Measurements from ENCODE around the gene CIRBP.
"Not testable (repeated sequence)": the region's sequence is repeated elsewhere in the genome, so short reads cannot be mapped to it uniquely, and the experiment has no call there.

CIRBP gene

DNA sequence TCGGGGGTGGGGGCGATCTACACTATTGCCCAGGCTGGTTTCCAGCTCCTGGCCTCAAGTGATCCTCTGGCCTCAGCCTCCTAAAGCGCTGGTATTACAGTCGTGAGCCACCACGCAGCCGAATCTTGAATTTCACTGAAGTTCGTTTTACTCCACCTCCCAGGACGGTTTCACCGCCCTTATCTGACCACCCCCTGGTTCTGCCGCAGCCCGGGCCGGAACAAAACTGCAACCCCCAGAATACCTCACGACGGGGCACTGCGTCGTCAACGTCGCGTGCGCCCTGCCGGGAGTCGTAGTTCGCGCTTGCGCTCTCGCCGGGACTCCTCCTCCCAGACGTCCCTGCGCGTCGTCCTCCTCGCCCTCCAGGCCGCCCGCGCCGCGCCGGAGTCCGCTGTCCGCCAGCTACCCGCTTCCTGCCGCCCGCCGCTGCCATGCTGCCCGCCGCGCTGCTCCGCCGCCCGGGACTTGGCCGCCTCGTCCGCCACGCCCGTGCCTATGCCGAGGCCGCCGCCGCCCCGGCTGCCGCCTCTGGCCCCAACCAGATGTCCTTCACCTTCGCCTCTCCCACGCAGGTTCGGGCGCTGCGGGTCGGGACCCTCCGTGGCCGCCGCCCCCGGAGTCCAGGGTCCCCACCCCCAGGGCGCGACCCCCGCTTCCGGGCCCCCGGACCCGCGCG, 27.6 kb upstream of the CIRBP start, which contains the start of gene ATP5F1D:
TSS of gene ATP5F1D (plus strand) at position 335 of the 679 bp plus-strand sequence. CDS start at position 435, 100 bp downstream.
- DNase-seq (ENCODE audit: low read depth) = peak; percentile 92
- 0 out of 2 replicates have a peak, but pooled peaks have one; percentile 32 for TF ChIP-seq MYC (IDR thresholded peaks at IDR 0.05; ENCODE audit: low read depth, low read length)
- peak; percentile 45 for TF ChIP-seq POLR2A (IDR thresholded peaks at IDR 0.05; ENCODE audit: extremely low read depth, insufficient read length)
- TF ChIP-seq, protein P1, sequence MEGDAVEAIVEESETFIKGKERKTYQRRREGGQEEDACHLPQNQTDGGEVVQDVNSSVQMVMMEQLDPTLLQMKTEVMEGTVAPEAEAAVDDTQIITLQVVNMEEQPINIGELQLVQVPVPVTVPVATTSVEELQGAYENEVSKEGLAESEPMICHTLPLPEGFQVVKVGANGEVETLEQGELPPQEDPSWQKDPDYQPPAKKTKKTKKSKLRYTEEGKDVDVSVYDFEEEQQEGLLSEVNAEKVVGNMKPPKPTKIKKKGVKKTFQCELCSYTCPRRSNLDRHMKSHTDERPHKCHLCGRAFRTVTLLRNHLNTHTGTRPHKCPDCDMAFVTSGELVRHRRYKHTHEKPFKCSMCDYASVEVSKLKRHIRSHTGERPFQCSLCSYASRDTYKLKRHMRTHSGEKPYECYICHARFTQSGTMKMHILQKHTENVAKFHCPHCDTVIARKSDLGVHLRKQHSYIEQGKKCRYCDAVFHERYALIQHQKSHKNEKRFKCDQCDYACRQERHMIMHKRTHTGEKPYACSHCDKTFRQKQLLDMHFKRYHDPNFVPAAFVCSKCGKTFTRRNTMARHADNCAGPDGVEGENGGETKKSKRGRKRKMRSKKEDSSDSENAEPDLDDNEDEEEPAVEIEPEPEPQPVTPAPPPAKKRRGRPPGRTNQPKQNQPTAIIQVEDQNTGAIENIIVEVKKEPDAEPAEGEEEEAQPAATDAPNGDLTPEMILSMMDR (IDR thresholded peaks at IDR 0.05; ENCODE audit: low read depth, low read length) = no peak
- TF ChIP-seq, protein P2, sequence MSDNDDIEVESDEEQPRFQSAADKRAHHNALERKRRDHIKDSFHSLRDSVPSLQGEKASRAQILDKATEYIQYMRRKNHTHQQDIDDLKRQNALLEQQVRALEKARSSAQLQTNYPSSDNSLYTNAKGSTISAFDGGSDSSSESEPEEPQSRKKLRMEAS (IDR thresholded peaks at IDR 0.05; ENCODE audit: low read depth, low read length) = peak; percentile 11; the same call in 1 of the 2 replicates
- peak within 1 kb of the TSS; percentile 62 for H3K4me3 ChIP-seq (ENCODE audit: low read depth, low read length)

DNA sequence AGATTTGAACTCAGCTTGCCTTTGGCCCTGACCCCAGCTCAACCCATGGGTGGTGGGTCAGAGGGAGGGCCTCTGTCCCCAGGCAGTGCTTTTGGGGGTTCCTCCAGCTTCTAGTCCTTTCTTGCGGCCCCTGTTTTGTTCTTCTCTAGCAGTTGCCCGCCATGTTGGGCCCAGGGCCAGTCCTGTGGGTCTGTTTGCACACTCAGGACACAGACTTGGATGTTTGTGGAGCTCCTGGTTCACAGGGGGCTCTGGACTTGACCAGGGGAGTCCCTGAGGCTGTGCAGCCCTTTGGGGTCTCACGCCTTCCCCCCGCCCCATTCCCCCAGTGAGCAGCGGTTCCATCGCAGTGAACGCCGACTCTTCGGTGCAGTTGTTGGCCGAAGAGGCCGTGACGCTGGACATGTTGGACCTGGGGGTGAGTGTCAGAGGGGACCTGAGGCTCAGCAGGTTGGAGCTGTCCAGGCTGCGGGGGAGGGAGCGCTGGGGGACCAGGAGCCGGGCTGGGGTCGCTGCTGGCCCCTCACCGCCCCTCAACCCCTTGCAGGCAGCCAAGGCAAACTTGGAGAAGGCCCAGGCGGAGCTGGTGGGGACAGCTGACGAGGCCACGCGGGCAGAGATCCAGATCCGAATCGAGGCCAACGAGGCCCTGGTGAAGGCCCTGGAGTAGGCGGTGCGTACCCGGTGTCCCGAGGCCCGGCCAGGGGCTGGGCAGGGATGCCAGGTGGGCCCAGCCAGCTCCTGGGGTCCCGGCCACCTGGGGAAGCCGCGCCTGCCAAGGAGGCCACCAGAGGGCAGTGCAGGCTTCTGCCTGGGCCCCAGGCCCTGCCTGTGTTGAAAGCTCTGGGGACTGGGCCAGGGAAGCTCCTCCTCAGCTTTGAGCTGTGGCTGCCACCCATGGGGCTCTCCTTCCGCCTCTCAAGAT, 25.1 kb upstream of the CIRBP start:
- DNase-seq (ENCODE audit: low read depth) = peak; percentile 81
- no peak overlapping the region for H3K4me3 ChIP-seq (ENCODE audit: low read depth, low read length)
- TF ChIP-seq, protein P2 (IDR thresholded peaks at IDR 0.05; ENCODE audit: low read depth, low read length) = peak; percentile 29; the same call in 1 of the 2 replicates
- TF ChIP-seq MYC (IDR thresholded peaks at IDR 0.05; ENCODE audit: low read depth, low read length) = no peak
- TF ChIP-seq, protein P1 (IDR thresholded peaks at IDR 0.05; ENCODE audit: low read depth, low read length) = peak; percentile 69

DNA sequence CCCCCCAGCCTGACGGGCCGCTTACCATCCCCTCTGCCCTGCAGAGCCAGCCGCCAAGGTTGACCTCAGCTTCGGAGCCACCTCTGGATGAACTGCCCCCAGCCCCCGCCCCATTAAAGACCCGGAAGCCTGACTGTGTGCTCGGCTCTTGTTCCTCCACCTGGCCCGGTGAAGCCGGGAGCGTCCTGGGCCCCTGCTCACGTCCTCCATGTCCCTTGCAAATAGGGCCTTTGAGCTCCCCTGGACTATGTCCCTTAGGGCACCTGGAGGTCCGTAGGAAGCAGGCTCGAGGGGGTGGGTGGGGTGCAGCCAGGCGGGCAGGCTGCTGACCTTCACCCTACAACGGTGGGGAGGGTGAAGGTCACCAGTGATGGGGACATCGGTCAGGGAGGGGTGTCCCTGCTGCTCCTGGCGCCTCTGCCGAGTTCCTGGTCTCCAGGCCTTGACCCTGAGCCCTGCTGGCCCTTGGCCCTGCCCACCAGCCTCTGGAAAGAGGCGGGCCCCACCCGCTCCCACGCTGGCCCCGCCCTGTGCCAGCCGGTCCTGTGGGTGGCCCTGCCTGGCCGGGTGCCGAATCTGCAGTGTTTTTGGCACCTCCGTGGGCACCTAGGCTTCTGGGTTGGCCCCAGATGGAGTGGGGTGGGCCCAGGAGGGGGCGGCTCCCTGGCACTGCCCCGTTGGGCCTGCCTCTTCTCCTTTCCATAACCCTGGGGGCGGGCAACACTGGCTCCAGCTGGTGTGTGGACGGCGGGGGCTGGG, 24.3 kb upstream of the CIRBP start:
- no peak for DNase-seq (ENCODE audit: low read depth)
- H3K4me3 ChIP-seq (ENCODE audit: low read depth, low read length) = no peak overlapping the region

DNA sequence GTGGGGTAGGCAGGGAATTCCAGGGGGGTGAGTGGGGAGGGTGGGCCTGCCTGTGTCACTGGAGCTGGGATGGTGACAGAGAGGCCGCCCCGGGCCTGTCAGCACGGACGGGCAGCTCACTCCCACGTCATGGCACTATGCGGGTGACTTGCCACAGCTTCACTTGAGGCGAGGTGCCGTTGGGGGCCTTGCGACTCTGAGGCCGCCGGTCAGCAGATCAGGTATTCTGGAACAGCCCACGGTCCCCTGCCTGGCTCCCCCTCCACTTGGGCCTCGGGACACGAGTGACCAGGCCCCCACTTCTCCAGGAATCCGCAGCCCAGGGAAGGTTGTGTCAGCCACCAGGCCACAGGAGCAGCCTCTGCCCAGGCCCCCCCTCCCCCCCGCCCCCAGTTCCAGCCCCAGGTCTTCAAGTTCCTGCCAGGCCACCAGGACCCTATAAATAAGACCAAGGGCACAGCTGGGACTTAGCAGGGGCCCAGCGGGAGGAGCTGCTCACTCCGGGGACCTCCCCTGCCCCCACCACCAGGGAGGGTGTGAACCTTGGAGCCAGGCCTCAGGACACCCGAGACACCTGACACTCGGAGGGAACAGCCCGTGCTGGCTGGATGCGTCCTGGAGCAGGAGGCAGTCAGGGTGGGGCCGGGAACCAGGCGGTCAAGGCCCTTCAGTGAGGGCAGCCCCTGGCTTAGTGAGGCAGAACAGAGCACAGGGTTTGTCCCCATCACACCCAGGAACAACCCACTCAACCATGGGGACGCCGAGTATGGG, 23.5 kb upstream of the CIRBP start:
- DNase-seq (ENCODE audit: low read depth) = no peak
- no peak overlapping the region for H3K4me3 ChIP-seq (ENCODE audit: low read depth, low read length)
- TF ChIP-seq, protein P2 (IDR thresholded peaks at IDR 0.05; ENCODE audit: low read depth, low read length) = no peak
- TF ChIP-seq, protein P1 (IDR thresholded peaks at IDR 0.05; ENCODE audit: low read depth, low read length) = no peak

More for the DNA sequence above, 24.3 kb upstream of the CIRBP start:
- TF ChIP-seq MYC (IDR thresholded peaks at IDR 0.05; ENCODE audit: low read depth, low read length) (no peak), POLR2A (IDR thresholded peaks at IDR 0.05; ENCODE audit: extremely low read depth, insufficient read length) (no peak)
- TF ChIP-seq, protein P1 (IDR thresholded peaks at IDR 0.05; ENCODE audit: low read depth, low read length) = no peak
- TF ChIP-seq, protein P2 (IDR thresholded peaks at IDR 0.05; ENCODE audit: low read depth, low read length) = no peak

DNA sequence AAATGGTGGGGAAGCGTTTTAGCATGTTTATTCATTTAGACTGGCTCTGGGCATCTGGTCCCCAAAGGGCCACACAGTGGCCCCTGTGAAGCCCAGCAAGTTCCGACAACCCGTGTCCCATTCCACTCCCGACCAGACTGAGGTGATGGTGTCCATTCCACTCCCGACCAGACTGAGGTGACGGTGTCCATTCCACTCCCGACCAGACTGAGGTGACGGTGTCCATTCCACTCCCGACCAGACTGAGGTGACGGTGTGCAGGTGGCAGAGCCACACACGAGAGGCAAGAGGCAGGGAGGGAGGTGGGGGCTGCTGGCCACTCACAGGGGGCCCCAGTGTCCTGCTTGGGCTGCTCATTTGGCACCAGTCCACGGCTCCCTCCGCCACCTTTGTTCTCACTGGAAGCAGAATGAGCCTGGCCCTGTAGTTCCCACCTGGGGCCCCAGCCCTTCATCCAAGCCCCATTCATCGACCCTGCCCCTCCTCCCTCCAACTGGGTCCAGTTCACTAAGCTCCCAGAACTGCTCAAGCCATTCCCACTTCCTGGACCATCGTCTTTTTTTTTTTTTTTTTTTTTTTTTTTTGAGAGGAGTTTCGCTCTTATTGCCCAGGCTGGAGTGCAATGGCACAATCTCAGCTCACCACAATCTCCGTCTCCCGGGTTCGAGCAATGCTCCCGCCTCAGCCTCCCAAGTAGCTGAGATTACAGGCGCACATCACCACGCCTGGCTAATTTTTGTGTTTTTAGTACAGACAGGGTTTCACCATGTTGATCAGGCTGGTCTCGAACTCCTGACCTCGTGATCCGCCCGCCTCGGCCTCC, 22.7 kb upstream of the CIRBP start:
- DNase-seq (ENCODE audit: low read depth) = not testable (repeated sequence)

More for the DNA sequence above, 22.7 kb upstream of the CIRBP start:
- H3K4me3 ChIP-seq (ENCODE audit: low read depth, low read length) = not testable (repeated sequence)
